SHP77 (cell line): Measurements from ENCODE around the gene LGALS8.

Experiments
- DNase-seq, 2 experiments: peaks; one replicate each; lab custom pipeline; 2025; lab: John Stamatoyannopoulos, UW

LGALS8 gene

GRCh38 chr1:236509203-236509602 lies 14.6 kb upstream of the LGALS8 start:
- no peak for DNase-seq

- DNase-seq: no peak
These were observed 14.0 kb upstream of the LGALS8 start for GRCh38 chr1:236509647-236510401.

- DNase-seq: no peak
These were observed 11.9 kb upstream of the LGALS8 start for GRCh38 chr1:236511735-236512418.

- DNase-seq: peak; percentile 74 to 86
These were observed 8.9 kb upstream of the LGALS8 start for GRCh38 chr1:236514703-236515442.

- DNase-seq: peak; percentile 89 to 92
These were observed 8.3 kb upstream of the LGALS8 start for GRCh38 chr1:236515443-236515958.

GRCh38 chr1:236516929-236517704 lies 6.7 kb upstream of the LGALS8 start:
- DNase-seq: peak; percentile 15 to 20

- no peak for DNase-seq
These were observed 5.5 kb upstream of the LGALS8 start for GRCh38 chr1:236518322-236518721.

- no peak for DNase-seq
These were observed 3.3 kb upstream of the LGALS8 start for GRCh38 chr1:236520445-236521005.

GRCh38 chr1:236522937-236523703 lies 662 bp upstream of the LGALS8 start:
- peak in 1 of 2 experiments; percentile 34 for DNase-seq

GRCh38 chr1:236524142-236524894 lies 536 bp downstream of the LGALS8 start:
- peak; percentile 61 to 82 for DNase-seq

- no peak for DNase-seq
These were observed 1.1 kb downstream of the LGALS8 start for GRCh38 chr1:236524895-236525184.

GRCh38 chr1:236526079-236526478 lies 2.3 kb downstream of the LGALS8 start:
- no peak for DNase-seq

GRCh38 chr1:236530286-236530685 lies 6.5 kb downstream of the LGALS8 start:
- no peak for DNase-seq

GRCh38 chr1:236530959-236531358 lies 7.2 kb downstream of the LGALS8 start:
- no peak for DNase-seq

GRCh38 chr1:236532850-236533249 lies 9.1 kb downstream of the LGALS8 start:
- DNase-seq: no peak

GRCh38 chr1:236534151-236534651 lies 10.4 kb downstream of the LGALS8 start:
- no peak for DNase-seq

GRCh38 chr1:236535190-236535589 lies 11.4 kb downstream of the LGALS8 start:
- no peak for DNase-seq

- DNase-seq: no peak
These were observed 11.9 kb downstream of the LGALS8 start for GRCh38 chr1:236535662-236536161.

GRCh38 chr1:236536540-236536939 lies 12.8 kb downstream of the LGALS8 start:
- DNase-seq: no peak
